Activated CD4-positive, CD25-positive, alpha-beta regulatory T cell treated with anti-CD3 and anti-CD28 coated beads, Interleukin-2, amount 50 U/mL, for 24 hours (primary cell): ENCODE results near the gene C1QBP.
"Not testable (repeated sequence)": the region's sequence is repeated elsewhere in the genome, so short reads cannot be mapped to it uniquely, and the experiment has no call there.

Source experiments
- ATAC-seq, 2 donors: fragments of 150-1000 bp; cut with Tn5 transposase; one replicate each; pipeline ENCODE4 v1.10.0; 2021; ENCODE audit warnings: mild to moderate bottlenecking in 1 of 2, moderate library complexity in 1 of 2

The C1QBP gene

DNA sequence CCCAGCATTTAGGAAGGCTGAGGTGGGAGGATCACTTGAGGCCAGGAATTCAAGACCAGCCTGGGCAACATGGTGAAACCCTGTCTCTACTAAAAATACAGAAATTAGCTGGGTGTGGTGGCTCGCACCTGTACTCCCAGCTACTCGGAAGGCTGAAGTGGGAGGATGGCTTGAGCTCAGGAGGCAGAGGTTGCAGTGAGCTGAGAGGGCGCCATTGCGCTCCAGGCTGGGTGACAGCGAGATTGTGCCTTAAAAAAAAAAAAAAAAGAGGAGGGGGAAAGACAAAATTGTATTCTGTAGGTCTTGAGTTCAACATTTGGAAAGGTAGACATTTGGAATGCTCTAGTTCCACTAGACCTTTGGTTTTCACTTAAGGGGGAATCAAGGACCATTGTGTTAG, 7.7 kb downstream of the C1QBP start:
- ATAC-seq = not testable (repeated sequence)

DNA sequence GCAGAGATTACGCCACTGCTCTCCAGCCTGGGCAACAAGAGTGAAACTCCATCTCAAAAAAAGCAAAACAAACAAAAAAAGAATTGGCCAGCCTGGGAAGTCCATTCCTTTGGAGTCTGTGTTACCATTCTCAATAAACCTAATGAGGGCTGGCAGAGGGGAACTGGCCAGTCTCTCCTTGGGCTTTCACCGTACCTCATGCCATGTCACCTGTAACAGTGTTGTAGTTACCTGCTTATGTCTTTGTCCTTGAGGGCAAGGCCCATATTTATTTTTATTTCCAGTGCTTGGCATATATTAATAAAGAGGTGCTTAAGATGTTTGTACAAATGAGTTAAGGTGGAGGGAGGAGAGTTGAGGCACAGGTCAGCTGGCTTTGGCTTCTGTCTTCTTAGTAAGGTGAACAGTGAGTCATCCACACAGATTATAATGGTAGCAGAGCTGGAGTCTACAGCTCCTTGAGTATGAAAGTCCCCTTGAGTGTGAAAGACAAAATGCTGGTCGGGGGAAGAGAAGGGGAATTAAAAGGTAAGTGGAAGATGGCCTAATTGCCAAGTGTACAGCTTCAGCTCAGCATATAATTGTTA, 8.4 kb downstream of the C1QBP start:
- ATAC-seq = no peak

- no peak for ATAC-seq
Observed at GRCh38 chr17:5429191-5429887, 9.6 kb downstream of the C1QBP start.

GRCh38 chr17:5425826-5426225, 13.1 kb downstream of the C1QBP start:
- ATAC-seq = no peak

GRCh38 chr17:5424909-5425308, 14.0 kb downstream of the C1QBP start:
- no peak for ATAC-seq

DNA sequence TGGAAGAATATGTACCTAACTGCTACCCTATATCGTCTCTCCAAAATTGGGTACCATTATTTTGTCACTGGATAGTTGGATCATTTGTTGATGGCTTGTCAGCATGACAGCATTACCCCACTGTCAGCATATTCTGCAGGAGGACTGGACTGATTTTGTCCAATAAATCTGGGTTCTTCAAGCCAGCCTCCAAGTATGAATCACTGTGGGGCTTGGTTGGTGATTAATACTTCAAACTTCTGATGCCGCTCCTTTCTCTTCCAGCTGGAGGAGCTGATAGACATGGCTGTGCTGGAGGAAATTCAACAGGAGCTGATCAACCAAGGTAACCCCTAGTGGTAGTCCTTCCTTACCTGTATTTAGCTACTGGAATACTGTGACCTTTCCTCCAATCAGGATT, 16.4 kb downstream of the C1QBP start:
- no peak for ATAC-seq

- ATAC-seq = peak; percentile 70 to 73
Observed at GRCh38 chr17:5419959-5420653, 18.8 kb downstream of the C1QBP start, which contains the start of gene RPAIN. Gene RPAIN, plus strand, starts transcription at chr17:5420182. Its CDS starts 29 bp downstream, at chr17:5420211.

DNA sequence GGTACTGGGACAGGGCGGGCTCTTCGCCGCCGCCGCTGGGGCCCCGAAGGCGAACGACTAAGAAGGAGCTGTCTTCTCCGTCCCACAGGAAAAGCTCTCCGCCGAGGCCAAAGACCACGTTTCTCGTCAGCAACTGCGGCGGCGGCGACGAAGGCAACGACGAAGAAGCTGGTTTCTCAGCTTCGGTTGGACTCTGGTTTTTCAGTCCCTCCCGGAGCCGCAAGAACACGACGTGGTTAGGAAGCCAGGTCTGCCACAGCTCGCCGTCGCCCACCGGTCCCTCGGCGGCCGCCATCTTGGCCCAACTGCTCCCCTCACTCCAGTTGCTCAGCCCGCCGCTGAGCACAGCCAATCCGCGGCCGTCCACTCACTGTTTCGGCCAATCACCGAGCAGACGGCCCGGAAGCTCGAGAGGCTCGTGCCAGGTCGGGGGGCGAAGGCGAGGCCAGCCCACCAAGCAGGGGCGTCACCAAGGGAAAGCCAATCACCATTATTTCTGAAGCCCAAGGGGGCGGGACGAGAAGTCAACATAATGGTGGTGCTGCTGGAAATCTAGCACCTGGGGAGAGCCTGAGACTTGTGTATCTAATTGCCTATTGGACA, 19.5 kb downstream of the C1QBP start, which contains the start of gene NUP88:
Gene NUP88 (minus strand): TSS at position 307 of the 603 bp plus-strand sequence. CDS start 12 bp downstream, at position 295.
- ATAC-seq = peak; percentile 89 to 96

- peak; percentile 42 to 45 for ATAC-seq
Observed at GRCh38 chr17:5418858-5419355, 20.0 kb downstream of the C1QBP start.

GRCh38 chr17:5416901-5417300, 22.1 kb downstream of the C1QBP start:
- no peak for ATAC-seq

DNA sequence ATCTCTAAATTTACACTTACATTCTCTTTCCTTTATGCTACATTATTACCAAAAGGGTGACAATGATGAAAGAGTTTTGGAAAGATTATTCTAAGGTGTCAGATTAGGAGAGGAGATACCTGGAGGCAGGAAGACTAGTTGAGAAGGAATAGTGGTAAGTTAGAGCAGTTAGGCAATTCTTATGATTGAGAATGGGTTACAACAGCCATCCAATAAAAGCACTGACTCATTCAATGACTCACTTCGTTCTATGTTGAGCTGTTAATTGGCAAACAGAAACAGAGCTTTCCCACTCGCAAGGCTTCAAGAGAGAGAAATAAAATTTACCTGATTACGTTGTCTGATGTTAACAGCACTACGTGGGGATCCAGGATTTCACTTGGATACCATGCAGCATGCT, 25.3 kb downstream of the C1QBP start:
- peak; percentile 87 to 90 for ATAC-seq

GRCh38 chr17:5410594-5411272, 28.2 kb downstream of the C1QBP start:
- no peak for ATAC-seq

DNA sequence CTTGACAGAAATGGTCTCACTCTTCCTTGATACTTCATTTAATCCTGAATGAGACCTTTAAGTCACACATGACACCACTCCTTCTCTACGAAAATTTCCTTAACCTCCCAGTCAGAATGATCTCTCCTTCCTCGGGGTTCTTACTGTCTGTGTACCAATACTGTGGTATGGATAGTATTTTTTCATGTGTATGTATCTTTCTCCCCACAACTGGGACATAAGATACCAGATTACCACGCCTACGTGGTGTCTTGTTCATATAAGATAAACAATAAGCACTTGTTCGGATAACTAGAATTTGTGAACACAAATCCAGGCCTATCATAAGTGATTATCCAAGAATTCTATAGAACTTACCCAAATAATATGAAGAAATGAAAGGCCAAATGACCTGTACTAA, 30.8 kb downstream of the C1QBP start:
- ATAC-seq = no peak

GRCh38 chr17:5405400-5405799, 33.6 kb downstream of the C1QBP start:
- ATAC-seq = no peak

GRCh38 chr17:5399767-5400166, 39.2 kb downstream of the C1QBP start:
- no peak for ATAC-seq

- peak; percentile 27 to 44 for ATAC-seq
Observed at GRCh38 chr17:5396612-5397011, 42.3 kb downstream of the C1QBP start.

DNA sequence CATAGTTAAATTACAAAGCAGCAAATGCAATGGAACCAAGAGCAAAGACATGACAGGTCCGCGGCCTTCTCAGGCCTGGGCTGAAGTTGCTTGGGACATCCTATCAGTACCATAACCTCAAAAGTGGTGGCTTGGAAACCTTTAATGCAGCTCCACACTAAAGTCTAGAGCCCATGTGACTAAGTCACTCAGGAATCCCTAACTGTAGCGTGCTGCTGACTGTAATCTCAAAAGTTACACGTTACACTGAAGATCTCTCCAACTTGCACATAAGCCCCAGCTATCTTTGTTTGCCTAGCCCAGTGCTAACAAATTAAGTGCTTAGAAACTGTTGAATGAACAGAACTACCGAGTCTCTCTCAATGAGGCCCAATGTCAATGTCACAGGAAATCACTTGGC, 47.3 kb downstream of the C1QBP start:
- no peak for ATAC-seq
